Forelimb muscle (tissue), 1 donor: ENCODE results near the gene ATP6V0E2. TPM values are rescaled to one million over a fixed set of nuclear protein-coding genes. Genes with fewer than 3 reads are reported as not detected.
A peak's percentile ranks its signal among the peaks of the same experiment; 100 is the strongest.

Experiments used
- DNase-seq: peaks from one replicate; pipeline ENCODE4 v3.0.0-alpha.2; 2013; ENCODE audit warnings: low read depth
- polyA plus RNA-seq: library from polyadenylated mRNA; unstranded; fragments of 120-200 nt; gene quantifications from one replicate; pipeline ENCODE4 v1.2.1, GENCODE V29; 2013; ENCODE audit not compliant: insufficient read length

The ATP6V0E2 gene
- polyA plus RNA-seq, 1 donor: 8.0 TPM

DNA sequence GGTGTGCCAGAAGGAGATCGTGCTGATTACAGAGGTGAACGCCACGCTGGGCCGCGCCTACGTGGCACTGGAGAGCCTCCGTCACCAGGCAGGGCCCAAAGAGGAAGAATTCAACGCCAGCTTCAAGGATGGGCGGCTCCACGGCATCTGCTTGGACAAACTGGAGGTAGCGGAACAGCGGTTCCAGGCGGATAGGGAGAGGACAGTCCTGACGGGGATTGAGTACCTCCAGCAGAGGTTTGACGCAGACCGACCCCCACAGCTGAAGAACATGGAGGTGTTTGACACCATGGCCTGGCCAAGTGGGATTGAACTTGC lies 12.1 kb upstream of the ATP6V0E2 start:
- DNase-seq: no peak

DNA sequence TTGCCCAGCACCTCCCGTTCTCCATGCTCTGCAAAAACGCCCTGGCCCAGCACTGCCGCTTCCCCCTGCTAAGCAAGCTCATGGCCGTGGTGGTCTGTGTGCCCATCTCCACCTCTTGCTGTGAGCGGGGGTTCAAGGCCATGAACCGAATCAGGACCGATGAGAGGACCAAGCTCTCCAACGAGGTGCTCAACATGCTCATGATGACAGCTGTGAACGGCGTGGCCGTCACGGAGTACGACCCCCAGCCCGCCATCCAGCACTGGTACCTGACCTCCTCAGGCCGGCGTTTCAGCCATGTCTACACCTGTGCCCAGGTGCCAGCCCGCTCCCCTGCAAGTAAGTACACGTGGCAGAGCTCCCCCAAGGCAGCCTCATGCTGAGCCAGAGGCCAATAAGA lies 11.6 kb upstream of the ATP6V0E2 start:
- no peak for DNase-seq

DNA sequence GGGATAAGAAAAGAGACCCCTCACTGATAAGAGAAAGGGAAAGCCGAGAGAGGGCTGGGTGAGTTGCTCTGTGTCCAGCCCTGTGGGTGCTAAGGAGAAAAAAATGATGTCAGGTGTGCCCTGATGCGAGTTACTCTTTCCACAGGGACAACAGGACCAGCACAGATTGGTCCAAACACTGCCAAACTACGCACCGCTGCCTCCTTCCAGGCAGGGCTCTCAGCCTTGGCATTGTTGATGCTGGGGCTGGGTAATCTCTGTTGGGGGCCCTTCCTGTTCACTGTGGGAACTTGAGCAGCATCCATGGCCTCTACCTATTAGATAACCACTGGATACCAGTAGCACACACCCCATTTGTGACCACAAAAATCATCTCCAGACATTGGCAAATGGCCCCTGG lies 10.3 kb upstream of the ATP6V0E2 start:
- no peak for DNase-seq

DNA sequence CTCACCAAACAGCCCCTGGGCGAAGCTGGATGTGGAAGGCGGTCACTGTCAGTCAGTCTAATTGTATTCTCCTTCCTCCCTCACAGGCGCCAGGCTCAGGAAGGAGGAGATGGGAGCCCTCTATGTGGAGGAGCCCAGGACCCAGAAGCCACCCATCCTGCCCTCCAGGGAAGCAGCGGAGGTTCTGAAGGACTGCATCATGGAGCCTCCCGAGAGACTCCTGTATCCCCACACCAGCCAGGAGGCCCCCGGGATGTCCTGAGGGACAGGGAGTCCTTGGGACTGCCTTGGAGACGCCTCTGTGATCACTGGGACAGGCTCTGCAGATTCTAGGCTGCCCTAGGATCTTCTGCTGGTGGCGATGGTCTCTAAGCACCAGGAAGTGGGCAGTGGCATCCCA lies 9.7 kb upstream of the ATP6V0E2 start:
- no peak for DNase-seq

DNA sequence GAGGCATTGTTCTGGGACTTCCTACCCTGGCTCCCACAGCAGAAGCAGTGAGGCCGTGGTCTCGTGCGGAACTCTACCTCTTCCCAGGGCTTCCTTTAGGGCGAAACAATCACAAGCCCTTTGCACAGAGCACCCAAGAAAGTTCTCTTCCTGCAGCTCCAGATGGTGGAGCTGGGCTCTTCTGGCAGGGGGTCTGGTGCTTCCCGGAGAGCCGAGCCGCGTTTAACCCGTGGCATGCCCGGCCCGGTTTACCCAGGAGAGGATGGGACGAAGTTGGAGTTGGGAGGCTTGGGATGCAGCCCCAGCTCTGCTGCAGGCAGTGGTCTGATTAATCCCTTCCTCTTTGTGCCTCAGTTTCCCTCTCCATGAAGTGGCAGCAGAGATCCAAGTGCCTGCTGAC lies 9.0 kb upstream of the ATP6V0E2 start:
- no peak for DNase-seq

DNA sequence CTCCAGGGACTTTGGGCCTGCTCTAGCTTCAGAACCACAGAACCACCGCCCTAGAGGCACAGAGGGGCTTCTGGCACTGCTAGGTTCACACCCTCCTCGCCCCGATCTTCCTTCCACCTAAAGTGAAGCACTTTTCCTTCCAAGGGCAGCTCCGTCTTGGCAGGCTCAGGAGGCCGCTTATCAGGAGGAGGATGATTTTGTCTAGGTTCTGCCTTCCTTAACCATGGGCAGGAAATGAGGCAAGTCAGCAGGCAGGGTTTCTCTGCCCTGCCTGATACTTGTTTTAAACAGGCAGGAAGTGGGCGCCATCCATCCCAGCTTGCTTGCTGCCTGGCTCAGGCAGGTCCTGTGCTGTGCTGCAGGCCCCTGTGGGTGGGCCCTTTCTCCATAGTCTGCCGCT lies 8.3 kb upstream of the ATP6V0E2 start:
- no peak for DNase-seq

DNA sequence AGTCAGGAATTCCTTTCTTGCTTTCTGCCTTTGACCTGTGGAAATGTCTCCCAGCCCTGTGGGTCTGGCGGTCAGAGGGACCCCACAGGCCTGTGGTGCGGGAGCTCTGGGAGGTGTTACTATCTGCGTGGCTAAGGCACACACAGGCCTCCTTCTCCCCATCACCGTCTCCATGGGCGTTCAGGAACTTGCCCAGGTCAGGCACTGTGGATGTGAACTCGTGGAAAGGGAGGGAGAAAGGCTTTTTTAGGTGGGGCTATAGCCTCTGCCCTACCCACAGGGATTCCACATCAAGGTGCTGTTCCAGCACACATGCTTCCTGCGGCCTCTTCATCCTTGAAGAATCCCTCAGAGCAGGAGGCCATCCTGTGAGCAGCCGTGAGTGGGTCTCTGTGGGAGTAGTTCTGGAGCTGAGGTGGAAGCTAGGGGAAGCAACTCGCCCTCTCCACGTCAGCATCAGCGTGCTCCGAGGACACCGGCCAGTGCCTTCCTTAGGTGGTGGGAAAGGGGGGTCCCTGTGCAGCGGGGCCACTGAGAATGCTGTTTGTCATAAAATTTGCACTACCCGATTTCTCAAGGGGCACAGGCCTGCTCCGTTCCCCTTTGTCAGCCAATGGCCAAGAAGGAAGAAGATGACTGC lies 7.5 kb upstream of the ATP6V0E2 start:
- DNase-seq: no peak

DNA sequence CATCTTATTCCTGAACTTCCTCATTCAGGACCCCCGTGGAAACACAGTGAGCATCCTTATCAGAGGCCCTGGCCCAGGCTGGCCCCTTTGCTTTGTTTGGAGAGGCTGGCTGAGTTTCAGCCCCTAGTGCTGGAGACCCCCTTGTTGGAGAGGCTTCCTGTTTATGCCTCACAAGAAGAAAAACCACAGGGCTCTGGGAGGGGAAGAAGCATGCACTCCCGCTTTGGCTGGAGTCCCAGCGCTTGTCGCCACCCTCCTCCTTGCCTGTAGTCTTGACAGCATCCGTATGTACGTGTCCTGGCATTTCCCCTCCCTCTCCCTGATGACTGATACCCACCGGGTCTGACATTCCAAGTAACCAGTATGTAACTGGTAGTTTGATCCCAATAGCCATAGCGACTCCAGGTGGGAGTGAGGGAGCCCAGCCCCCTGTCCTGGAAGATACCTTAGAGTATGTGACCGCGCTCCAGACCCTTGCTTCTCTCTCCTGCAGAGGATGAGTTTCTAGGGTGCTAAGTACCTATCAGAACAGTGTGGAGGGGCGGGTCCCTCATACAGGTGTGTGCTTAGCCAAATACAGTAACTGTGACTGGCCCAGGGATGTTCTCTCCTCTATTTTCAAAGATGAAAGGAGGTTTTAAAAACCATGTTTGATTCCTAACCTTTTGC lies 6.9 kb upstream of the ATP6V0E2 start:
- DNase-seq: no peak

DNA sequence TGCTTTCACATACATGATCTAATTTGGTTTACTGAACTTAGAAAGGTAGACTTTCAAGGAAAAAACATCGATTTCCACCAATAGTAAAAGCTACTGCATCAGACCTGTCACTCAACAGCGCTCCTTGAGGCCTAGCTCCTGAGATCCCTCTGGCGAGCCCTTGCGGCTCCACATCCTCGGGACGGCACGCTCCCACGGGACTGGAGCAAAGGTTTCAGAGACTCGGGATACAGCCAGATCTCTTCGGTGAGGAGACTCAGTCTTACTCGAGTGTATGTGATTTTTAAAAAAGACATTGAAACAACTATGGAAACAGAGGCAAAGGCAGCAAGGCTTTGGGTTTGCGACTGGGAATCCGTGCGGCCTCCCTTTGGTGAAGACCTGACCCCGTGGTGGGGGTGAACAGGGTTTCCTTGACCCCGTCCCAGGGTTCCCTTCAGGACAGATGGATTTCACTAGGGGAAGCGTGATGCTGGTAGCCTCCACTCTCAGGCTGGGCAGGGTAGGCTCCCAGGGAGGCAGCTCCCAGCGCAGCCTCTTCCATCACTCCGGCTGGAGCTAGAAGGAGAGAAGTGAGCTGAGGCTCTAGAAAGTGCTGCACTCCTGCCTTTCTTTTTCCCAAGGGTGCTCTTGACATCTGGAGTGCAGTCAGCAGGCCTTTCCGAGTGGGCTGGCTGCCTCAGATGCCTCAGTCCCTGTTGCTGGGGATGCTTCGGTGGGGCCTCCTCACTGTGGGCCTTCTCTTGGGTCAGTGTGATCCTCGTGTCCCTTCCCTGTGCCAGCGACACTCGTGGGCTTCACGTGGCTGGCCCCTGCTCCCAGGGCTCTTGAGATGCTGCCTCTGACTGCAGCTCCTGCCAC lies 5.8 kb upstream of the ATP6V0E2 start:
- no peak for DNase-seq

DNA sequence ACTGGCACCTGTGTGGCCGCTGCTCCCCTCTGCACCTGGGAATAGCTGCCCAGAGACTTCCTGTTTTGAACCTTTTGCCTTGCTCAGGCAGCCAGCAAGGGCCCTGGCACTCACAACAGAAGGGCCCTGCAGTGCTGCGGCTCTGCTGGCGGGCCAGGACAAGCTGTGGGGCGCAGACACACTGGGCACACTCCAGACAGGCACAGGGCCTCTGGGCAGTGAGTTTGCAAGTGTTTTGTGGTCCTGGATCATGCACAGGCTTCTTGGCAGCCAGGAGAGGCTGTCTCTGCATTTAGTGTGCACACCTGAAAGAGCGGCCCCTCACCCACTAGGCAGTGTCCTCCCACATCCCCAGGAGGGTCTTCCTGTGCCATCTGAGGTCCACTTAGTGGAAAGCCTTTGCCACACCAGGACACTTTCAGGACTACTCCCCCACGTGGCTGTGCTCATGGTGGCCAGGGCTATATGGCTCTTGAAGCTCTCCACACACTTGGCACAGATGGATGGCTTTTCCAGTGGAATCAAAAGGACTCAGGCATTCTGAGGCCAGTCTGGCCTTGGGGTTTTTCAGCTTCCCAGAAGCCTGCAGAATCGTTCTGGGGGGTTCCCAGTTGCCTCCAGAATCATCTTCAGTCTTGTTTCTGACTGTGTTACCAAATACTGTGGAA lies 5.0 kb upstream of the ATP6V0E2 start:
- no peak for DNase-seq

DNA sequence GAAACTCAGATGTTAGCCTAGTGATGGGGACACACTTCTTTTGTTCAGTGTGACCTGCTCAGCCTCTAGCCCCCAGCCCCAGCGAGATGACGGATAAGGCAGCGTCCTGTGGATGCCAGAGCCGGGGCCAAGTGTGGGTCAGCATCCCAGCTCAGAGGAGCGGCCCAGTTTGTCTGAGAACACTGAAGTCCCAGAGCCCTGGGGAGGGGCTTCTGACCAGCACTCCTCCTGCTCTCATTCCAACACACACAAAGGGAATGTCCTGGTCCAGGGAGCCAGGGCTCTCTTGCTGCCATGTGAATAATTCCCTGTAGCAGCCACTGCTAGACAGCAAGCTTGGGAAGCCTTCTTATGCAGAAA lies 4.5 kb upstream of the ATP6V0E2 start:
- DNase-seq: no peak

DNA sequence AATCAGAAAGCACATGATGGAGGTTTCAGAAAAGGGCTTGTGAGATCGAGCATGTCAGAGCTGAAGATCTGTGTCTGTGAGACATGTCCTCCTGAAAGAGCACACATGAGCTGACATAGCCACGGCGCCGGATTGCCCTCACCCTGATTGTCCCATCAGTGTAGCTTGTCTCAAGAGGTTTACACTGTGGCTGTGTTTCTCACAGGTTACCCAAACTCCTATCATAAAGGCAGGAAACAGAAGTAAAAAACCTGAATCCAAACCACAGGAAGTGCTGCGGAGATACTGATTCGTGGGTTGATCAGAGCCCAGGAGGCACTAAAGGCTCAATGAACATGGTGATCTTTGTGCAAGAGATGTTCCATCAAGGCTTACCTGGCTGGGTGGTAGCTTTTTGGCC lies 3.9 kb upstream of the ATP6V0E2 start:
- DNase-seq: no peak

DNA sequence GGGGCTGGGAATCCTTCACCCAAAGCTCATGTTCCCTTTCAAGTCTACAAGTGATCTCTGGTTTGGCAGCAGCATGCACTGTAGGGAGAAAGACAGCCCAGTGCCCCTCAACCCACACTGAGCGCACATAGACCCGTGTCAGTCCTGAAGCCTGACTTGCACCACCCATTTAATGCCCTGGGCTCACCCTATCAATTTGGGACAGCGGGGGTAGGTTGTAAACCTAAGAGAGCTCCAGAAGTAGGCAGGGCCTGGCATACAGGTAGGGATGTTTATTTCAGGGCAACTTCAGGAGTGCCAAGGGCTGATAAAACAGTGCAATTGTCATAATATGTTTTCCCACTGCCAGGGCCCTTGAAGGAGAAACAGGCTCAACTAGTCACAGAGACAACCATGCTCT lies 3.5 kb upstream of the ATP6V0E2 start:
- no peak for DNase-seq

DNA sequence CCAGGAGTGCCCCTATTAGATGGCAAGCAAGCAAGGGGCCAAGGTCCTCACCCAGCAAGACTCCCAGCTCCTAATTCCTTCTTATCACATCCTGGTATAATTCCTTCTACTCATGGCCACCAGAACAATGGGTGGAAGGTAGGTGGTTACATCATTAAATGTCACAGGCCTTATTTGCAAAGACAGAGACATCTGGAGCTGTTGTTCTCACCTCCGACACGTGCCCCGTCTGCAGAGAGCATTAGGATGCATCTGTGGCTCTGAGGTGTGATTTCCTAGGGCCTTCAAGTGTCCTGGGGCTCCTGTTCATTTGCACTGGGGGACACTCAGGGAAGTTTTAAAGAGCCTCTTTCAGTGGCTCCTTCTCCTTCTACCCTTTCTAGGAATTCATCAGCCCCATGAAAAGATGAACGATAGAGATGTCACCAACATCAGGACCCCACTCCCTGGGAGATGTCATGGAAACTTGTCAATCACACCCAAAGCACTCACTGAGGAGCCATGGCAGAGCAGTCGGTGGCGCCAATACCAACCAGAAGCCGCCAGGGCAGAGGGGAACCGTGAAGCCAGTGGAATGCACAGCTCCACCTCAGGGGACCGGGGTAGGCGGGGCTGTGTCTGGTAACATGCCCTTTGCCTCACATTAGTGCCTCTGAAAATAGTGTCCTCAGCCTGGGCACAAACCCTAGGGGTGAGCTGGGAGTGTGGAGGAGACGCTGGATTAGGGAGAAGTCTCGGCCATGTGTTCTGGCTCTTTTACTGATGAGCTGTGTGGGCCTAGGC lies 2.9 kb upstream of the ATP6V0E2 start:
- DNase-seq: no peak

DNA sequence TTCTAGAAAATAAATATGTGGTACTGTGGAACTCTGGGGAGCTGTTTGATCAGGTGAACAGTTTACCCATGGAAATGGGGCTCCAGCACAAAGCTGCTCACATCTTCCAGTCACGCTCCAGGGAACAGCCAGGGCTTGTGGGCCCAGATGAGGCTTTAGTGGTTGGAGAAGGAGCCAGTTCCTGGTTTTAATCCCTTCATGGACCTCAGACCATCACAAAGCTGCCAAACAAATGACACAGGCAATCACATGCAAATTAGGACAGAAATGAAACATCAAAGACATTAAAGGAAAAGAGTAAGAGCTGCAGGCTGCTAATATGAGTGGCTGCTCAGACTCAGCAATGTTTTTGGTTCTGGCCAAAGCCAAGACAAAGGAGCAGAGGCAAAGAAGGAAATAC lies 2.2 kb upstream of the ATP6V0E2 start:
- DNase-seq: no peak

DNA sequence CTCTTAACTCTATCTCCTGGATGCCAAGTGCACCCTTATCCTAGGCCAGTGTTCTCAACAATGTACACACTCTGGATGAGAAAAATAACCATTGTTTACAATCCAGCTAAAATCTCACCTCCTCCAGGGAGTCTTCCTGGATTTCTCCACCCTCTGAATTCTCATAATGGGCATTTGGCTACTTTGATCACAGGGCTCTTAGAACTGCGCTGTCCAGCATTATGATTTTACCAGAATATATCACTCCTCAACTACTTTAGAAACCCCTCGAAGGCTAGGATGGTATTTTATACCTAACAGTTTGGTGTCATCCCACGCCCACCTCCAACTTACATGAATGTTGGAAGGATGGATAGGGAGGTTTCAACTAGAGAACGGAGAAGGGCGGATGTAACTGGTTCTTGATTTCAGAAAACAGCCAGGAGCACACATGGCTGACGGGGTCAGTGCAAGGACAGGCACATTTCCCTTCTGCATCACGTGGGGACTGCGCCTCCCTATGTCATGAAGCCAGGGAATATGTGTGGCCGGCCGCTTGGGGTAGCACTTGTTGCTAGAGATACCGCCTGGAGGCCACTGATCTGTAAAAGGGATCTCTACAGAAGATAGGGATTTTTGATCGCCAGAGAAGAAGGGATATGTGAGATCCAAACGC lies 1.2 kb upstream of the ATP6V0E2 start:
- DNase-seq: peak; percentile 67

DNA sequence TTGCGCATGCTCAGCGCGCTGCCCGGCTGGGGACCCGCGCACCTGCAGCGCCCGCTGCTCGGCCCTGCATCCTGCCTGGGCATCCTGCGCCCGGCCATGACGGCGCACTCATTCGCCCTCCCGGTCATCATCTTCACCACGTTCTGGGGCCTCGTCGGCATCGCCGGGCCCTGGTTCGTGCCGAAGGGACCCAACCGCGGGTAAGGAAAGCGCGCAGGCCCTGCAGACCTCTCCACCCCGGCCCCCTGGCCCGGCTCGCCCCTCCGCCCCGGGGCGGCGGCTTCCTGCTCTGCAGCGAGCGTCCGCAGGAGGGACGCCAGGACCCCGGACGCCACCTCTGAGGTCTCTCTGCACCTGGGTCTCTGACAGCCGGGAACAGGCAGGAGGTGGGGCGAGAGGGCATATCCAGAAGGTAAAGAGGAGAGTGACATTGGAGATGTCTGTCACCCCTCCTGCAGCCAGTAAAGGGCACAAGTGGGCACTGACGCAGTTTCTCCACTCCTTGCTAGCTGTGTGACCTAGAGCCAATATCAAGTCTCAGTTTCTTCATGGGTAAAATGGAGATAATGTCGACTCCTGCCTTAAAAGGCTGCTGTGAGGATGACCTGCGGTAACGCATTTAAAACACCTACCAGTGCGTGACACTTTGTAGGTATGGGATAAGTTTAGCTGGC lies 338 bp downstream of the ATP6V0E2 start:
- no peak for DNase-seq

DNA sequence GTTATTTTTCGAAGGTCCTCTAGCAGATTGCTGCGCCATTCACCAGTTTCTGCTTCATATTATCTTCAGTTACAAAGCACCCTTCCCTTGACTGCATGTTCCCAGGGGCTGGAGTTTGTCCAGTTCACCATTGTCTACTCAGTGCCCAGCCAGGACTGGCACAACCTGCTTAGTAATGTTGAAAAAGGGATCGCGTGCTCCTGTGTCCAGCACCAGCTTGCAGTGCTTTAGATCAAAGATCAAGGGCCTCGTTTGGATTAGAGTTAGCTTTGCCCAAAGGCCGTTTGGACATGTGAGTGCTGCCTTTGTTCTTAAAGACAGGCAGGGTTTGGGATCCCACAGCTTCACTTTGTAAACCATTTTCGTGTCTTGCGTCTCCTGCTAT lies 867 bp downstream of the ATP6V0E2 start:
- no peak for DNase-seq

DNA sequence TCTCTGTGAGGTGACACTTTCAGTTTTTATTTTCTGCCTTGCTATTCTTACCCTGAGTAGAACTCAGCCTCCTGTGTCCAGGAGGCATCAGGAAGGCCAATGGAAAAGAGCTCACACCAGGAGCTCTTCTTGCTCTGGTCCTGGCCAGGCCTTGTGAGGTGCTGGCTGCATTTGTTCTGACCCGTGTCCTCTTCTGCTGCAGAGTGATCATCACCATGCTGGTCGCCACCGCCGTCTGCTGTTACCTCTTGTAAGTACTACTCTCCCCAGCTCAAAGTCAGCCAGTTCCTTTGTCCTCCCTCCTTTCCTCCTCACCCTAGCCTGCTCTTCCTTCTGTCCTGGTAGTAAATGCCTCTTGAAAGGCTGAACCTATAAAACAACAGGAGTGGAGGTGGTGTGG lies 1.6 kb downstream of the ATP6V0E2 start:
- DNase-seq: no peak

DNA sequence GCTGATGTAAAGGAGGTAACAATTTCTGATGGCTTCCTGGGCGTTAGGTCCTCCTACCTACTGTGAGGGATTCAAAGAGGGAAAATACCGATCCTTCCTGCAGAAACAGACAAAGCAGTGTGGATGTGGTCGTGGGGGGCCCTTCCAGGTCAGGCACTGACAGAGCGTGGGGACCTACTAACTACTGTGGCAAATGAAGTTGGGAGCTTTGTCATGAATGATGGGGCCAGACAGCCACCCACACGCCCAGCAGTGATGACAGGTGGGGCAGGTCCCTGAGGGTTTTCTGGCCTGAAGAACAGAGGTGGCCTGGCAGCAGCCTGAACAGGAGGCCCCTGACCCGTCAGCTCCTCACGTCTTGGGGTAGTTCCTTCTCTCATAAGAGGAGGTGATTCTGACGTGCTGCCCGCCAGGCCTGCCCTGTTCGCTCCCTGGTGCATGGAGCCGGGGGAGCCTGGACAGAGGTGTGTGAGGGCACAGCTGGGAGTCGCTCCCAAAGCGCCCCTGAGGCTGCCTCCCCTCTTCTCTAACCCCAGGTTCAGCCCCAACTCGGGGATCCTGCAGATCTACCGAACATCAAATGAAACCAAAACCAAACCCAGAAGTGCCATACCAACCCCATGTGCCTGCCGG lies 4.2 kb downstream of the ATP6V0E2 start:
- no peak for DNase-seq
